Measurements from ENCODE around the gene ARHGAP15.

Gene ARHGAP15

DNA sequence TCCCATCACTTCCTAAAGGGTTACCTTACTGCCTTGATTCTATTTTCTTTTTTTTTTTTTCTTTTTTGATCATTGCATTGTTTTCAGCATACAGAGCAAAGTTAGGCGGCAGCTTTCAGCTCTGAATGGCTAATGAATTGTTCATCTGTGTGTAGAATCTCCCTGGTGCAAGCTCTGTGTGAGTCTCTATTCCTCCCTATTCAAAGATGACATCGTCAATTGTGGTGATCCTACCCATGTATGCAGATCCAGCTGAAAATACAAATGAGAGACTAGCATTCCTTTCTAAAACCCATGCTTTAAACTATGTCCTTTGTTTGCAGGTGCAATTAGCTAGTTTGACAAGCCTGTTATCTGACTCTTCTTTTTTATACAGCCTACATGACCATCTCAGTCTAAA lies 539.0 kb downstream of the ARHGAP15 start:
- DNase-seq, result no peak

DNA sequence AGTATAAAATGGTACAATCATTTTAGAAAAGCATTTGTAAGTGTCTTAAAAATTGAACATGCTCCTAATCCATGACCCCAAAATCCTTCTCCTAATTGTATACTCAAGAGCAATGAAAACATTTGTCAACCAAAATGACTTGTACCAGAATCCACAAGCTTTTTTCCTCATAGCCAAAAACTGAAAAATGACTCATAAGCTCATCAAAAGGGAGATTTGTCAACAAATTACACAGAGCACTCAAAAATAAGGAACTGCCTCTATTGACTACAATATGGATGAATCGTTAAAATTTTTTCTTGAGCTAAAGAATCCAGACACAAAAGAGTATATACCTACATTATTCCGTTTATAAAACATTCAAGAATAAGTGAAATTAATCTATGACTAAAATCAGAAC lies 544.8 kb downstream of the ARHGAP15 start:
- no peak for DNase-seq

DNA sequence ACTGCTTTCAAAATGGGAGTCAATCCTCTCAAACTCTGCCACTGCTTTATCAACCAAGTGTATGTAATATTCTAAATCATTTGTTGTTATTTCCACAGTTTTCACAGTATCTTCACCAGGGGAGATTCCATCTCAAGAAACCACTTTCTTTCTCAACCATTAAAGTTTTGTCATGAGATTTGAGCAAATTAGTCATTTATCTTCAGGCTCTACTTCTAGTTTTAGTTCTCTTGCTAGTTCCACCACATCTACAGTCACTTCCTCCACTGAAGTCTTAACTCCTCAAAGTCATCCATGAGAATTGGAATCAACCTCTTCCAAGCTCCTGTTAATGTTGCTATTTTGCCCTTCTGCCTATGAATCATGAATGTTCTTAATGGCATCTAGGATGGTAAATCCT lies 545.8 kb downstream of the ARHGAP15 start:
- DNase-seq, result no peak

DNA sequence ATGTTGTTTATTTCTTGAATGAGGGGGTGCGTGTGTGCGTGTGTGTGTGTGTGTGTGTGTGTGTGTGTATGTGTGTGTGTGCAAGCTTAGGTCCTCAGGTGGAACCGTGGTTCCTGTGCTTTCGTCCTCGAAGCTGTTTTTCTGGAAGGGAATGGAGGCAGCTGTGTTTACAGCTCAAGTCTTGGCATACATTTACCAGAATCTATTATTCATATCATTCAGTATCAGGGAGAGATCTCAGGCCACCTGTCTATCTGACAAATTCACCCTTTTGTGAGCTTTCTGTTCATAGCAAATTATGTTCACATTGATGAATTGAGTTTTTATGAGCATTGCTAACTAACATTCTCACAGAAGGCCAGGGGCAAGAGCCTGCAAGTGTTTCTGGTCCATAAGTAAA lies 550.4 kb downstream of the ARHGAP15 start:
- no peak for DNase-seq

DNA sequence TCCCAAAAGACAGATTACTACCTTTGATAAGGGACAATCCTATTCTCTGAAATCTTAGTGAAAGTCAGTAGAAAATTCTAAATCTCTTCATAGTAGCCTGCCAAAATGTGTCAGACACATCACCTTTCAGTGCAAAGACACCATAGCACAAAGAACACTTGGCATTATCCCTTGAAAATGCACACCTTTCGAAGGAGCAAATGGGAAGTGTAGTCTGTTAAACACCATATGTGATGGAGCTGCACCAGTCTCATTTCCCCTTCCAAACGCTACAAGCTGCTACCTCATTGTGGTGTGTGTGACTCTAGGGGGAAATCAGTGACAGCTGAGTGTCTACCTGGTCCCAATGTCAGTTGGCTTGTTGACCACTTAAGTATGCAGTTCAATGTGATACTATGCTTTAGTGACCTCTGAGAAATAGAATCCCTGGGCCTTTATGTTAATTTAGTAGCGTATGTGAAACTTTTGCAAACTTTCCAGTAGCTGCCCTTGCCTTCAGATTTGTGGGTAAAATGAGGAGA lies 551.7 kb downstream of the ARHGAP15 start:
- no peak for DNase-seq

DNA sequence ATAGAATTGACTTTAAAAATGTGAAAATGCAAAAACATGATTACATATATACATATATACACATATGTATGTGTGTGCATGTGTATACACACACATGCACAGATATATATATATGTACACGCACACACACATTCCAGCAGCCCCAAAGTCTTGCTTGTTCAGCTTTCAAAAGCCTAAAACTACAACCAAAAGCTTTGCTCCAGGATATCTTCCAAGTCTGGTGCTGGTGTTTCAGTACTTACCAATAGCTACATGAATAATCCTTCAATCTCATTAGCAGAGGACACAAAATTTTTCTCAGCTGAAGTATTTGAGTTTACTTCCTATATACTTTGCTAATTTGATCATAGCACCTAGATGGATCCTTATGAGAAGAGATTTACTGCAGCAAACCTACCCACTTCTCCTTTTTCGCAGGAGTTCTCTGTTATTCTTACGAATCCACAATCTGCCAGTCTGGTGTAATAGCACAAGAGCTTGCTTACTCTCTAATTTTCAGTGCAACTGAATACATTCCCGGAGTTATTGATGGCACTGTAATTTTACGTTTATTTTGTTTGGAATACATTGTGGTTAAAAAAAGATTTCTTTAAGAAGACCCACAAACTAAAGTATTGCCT lies 553.3 kb downstream of the ARHGAP15 start:
- DNase-seq, result no peak

DNA sequence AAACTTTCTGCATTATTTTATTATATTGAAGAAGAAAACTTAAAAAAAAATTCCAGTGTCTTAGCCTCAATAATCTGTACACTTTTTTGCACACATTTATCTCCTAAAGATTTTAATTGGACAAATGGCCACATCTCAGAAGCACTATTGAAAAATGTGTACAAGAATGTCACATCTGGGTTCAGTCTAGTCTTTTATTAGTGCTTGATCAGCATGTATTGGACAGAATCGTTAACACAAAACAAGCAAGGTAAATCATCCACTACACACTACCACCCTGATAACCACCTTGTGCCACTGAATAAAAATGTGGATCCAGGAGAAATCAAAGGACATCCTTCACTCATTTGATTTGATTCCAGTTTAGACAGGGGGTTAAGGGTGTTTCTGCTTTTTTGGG lies 554.8 kb downstream of the ARHGAP15 start:
- DNase-seq, result no peak

DNA sequence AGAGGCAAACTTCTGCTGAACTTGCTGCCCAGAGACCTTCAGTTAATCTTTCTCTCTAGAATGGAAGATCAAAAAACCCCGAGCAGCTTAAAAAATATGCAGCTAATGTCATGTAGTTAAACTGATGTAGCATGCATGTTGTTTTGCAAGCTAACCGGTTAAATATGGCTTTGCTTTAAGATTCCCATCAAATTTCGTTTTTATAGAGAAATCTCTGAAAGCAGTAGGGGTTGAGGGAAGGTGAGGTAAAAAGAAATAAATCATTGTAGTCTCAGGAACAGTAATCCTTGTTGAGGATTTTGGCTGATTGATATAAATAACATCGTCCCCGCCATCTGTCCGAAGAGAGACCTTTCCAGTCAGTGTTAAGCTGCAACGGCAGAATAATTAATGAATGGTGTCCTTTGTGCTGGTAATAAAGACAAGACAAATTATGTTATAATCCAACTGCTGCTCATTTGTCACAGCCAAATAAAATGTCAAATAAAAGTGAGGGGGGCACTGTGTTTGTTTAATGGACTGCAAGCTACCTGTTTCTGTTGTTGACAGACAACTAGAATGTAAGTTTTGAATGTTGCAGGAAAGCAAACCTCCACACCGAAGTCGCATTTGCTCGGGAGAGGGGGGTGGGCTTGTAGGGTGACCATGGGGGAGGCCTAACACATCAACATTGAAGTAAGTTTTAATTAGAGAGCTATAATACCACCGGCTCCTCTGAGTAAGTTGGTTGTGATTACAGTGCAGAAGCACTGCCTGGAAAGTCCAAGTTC lies 555.5 kb downstream of the ARHGAP15 start:
- DNase-seq, result no peak

- DNase-seq, result no peak
Observed at GRCh38 chr2:143685421-143686078, 556.3 kb downstream of the ARHGAP15 start.

- DNase-seq, result no peak
Observed at GRCh38 chr2:143686585-143687164, 557.5 kb downstream of the ARHGAP15 start.

DNA sequence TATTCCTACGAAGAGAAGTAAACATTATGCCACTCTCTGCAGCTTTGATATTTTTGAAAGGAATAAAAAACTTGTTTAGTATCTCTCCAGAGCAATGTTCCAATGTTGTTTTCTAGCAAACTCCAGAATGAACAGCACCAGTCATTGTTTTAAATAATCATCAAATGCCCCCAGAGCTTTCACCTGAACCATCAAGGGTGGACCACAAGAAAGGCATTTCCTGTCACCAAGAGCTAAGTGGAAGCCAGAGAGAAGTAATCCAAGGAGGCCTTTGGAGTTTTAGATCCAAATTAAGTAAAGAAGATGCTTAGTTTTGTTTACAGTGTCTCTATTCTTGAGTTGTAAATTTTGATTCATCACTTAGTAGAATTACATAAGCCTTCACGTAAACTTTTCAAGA lies 559.0 kb downstream of the ARHGAP15 start:
- DNase-seq, result no peak

- DNase-seq, result no peak
Observed at GRCh38 chr2:143688815-143689214, 559.6 kb downstream of the ARHGAP15 start.

DNA sequence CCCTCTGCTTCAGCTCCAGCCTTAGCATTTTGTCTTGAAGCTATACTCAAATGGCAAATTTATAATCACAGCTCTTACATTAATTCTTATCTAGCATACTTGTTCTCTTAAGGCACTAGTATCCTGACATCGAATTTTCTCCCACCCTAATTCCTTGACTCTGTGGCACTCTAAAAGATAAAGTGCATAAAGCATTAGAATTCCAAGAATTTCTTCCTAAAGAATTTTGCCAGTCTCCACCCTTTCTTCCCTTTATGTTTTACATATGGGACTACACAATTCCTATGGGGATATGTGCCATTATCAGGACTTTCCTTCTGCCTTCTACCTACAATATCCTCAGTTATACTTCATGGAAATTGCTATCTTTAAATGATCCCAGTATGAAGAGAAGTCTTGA lies 560.3 kb downstream of the ARHGAP15 start:
- DNase-seq, result no peak

DNA sequence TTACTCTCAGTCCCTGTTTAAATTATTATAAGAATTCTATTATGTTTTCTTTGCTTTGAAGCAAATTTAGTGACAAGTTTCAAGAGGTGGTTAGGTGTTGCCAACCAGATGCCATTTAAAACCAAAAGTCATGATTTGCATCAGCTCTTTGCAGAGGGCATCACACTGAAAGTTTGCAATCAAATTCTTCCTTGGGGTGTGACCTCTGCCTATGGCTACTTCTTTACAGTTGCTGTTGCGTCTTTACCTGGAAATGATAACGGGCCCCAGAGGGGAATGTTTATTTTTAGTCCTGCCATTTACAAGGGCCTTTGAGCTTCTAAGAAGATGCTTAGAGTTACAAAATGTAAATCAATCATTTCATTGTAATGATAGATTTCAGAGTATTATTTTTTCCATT lies 561.0 kb downstream of the ARHGAP15 start:
- no peak for DNase-seq

- DNase-seq, result no peak
Observed at GRCh38 chr2:143691121-143691520, 561.9 kb downstream of the ARHGAP15 start.

GRCh38 chr2:143692162-143692561 lies 562.9 kb downstream of the ARHGAP15 start:
- no peak for DNase-seq

DNA sequence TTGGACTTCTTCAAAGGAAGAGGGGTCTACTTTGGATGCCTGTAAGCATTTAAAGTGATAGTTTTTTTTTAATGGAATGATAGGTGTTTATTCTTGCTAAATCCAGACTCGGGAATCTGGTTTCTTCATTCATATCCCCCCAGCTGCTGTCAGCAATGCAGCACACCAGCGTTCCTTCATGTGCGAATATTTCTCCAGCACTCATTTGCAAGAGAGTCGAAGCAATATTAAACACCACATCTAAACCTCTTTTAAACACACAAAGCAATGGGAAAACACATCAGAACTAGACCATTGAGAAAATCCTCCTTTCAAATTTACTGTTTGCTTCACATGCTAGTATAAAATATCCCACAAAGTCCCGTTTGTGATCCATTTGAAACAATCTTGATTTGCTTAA lies 563.7 kb downstream of the ARHGAP15 start:
- no peak for DNase-seq

- no peak for DNase-seq
Observed at GRCh38 chr2:143694335-143694734, 565.1 kb downstream of the ARHGAP15 start.

DNA sequence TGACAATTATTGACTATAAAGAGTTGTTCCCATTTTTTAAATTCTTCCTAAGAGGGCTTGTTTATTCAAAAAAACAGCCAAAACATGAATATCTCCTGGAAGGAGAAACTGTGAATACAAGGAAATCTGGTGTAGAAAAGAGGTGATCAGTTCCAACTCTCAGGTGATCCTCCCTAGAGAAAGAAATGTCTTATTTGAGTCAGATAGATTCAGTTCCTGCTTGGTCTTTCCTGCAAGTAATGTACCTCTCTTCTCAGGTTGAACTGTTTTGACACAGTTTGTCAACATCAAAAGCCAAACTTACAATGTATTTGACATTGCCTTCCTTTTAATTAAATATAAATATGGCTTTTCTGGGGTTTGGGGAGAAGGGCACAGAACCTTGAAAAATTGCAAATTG lies 567.4 kb downstream of the ARHGAP15 start:
- DNase-seq, result no peak

DNA sequence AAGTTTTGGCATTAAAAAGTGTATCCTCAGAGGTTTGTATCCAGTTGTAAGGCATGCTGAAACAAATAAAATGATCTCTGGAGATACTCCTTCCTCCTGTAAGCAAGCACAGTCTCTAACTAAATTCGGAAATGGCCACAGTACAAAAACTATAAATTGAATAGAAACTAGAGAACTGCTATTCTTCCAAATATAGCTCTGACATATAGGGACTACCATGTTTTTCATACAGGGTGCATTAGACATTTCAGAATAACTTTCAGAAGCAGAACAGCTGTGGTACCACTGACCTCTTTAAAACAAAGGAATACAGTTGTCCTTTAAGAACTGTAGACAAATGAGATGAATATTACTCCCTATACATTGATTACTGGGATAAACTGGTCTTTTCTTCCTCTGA lies 568.5 kb downstream of the ARHGAP15 start:
- DNase-seq, result no peak

DNA sequence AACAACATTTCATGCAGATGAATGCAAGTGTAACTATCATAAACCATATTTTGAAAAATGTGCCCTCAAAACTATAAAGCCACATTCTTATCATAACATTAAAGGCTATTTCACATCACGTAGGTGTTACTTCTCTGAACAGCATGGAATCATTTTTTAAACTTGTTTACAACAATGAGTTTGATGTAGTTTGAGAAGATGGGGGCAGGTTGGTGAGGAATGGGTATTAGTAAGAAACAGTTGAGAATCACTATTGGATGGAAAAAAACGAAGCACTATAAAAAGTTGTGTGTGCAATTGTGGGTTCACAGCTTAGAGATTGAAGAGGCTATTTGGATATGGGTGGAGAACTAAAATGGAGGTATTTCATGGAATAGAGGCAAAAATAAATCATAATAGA lies 569.1 kb downstream of the ARHGAP15 start:
- DNase-seq, result no peak

- DNase-seq, result no peak
Observed at GRCh38 chr2:143698888-143699570, 569.8 kb downstream of the ARHGAP15 start.

- no peak for DNase-seq
Observed at GRCh38 chr2:143700865-143701264, 571.6 kb downstream of the ARHGAP15 start.

All from DMS79 treated with DMSO at 0.1 percent for 48 hours (cell line).